ENCODE measurements around the gene RIN3. TPM values are rescaled to one million over a fixed set of nuclear protein-coding genes. Genes with fewer than 3 reads are reported as not detected.

Gene RIN3
- total RNA-seq, 1 experiment from 2014 or later = 10.9 TPM

- POLR2A ChIA-PET = interaction anchor here (0.6 kb wide), 1 partner anchor 40 kb away, joined by 3 read pairs; no protein-coding TSS in a partner anchor
Measured at GRCh38 chr14:92710001-92710341, 196.4 kb downstream of the RIN3 start.

GRCh38 chr14:92711976-92712653 lies 198.5 kb downstream of the RIN3 start:
- intact Hi-C loops (cut with micrococcal nuclease; ENCODE audit: unreplicated experiment) (no loop called here), in situ Hi-C loops (cut with HindIII; ENCODE audit: low pct_unique_long_range_greater_than_20kb, low sequenced_read_pairs) (no loop called here)
- no peak overlapping the region for H3K4me3 ChIP-seq (ENCODE audit: low read depth in 2 of 2, low read length in 2 of 2)
- ChIA-PET POLR2A (no interaction called here), CTCF (interaction anchor here (1.4 kb wide), 1 partner anchor 68 kb away, joined by 3 read pairs; no protein-coding TSS in a partner anchor)
- TF ChIP-seq POLR2AphosphoS5 (IDR thresholded peaks at IDR 0.05; ENCODE audit: low read depth, low read length) (no peak), TCF7L2 (IDR thresholded peaks at IDR 0.05; ENCODE audit: low read depth, low read length) (no peak)
- no peaks in the 10 kb centered on the region for H3K4me1 ChIP-seq (ENCODE audit: control insufficient read depth, insufficient read depth, low read length)
- H3K36me3 ChIP-seq (ENCODE audit: control insufficient read depth, insufficient read depth, low read length) = no peaks in the 10 kb centered on the region
- H3K27ac ChIP-seq (ENCODE audit: low read length) = no peak overlapping the region
- DNase-seq (ENCODE audit: low read depth, low spot score) (no peak), ATAC-seq (no peak)
- H3K27me3 ChIP-seq (ENCODE audit: control insufficient read depth, insufficient read depth, low read length) = no peaks in the 10 kb centered on the region
- no TSS peak for BruUV-seq (replicated peaks)
- H3K9me3 ChIP-seq (ENCODE audit: control insufficient read depth, insufficient read depth, low read depth, low read length) = no peaks in the 10 kb centered on the region

More at GRCh38 chr14:92710001-92710341, 196.4 kb downstream of the RIN3 start:
- Histone ChIP-seq H3K27me3 (ENCODE audit: control insufficient read depth, insufficient read depth, low read length) (no peaks in the 10 kb centered on the region), H3K4me3 (ENCODE audit: low read depth in 2 of 2, low read length in 2 of 2) (no peak overlapping the region), H3K4me1 (ENCODE audit: control insufficient read depth, insufficient read depth, low read length) (no peaks in the 10 kb centered on the region), H3K27ac (ENCODE audit: low read length) (no peak overlapping the region), H3K36me3 (ENCODE audit: control insufficient read depth, insufficient read depth, low read length) (no peaks in the 10 kb centered on the region), H3K9me3 (ENCODE audit: control insufficient read depth, insufficient read depth, low read depth, low read length) (no peaks in the 10 kb centered on the region)
- in situ Hi-C loops (cut with HindIII; ENCODE audit: low pct_unique_long_range_greater_than_20kb, low sequenced_read_pairs) (no loop called here), intact Hi-C loops (cut with micrococcal nuclease; ENCODE audit: unreplicated experiment) (no loop called here)
- TF ChIP-seq REST (IDR thresholded peaks at IDR 0.05; ENCODE audit: insufficient read depth in 1 of 2, low read depth in 2 of 2, low read length in 1 of 2) (no peak), CTCF (IDR thresholded peaks at IDR 0.05) (no peak), POLR2AphosphoS5 (IDR thresholded peaks at IDR 0.05; ENCODE audit: low read depth, low read length) (no peak), SIN3A (IDR thresholded peaks at IDR 0.05; ENCODE audit: borderline replicate concordance, insufficient read depth, low read depth, low read length) (no peak), TCF7L2 (IDR thresholded peaks at IDR 0.05; ENCODE audit: low read depth, low read length) (no peak)
- no TSS peak for BruUV-seq (replicated peaks)
- CTCF ChIA-PET = no interaction called here
- ATAC-seq = no peak
- no peak for DNase-seq (ENCODE audit: low read depth, low spot score)

GRCh38 chr14:92712654-92713051 lies 199.1 kb downstream of the RIN3 start:
- Histone ChIP-seq H3K36me3 (ENCODE audit: control insufficient read depth, insufficient read depth, low read length) (no peaks in the 10 kb centered on the region), H3K4me3 (ENCODE audit: low read depth in 2 of 2, low read length in 2 of 2) (no peak overlapping the region), H3K4me1 (ENCODE audit: control insufficient read depth, insufficient read depth, low read length) (no peaks in the 10 kb centered on the region), H3K27ac (ENCODE audit: low read length) (no peak overlapping the region), H3K9me3 (ENCODE audit: control insufficient read depth, insufficient read depth, low read depth, low read length) (no peaks in the 10 kb centered on the region), H3K27me3 (ENCODE audit: control insufficient read depth, insufficient read depth, low read length) (no peaks in the 10 kb centered on the region)
- POLR2A ChIA-PET = no interaction called here
- in situ Hi-C loops (cut with HindIII; ENCODE audit: low pct_unique_long_range_greater_than_20kb, low sequenced_read_pairs) = no loop called here
- CTCF ChIA-PET = interaction anchor here (1.4 kb wide), 1 partner anchor 68 kb away, joined by 3 read pairs; no protein-coding TSS in a partner anchor
- intact Hi-C loops (cut with micrococcal nuclease; ENCODE audit: unreplicated experiment) = no loop called here
- no peak for TF ChIP-seq TCF7L2 (IDR thresholded peaks at IDR 0.05; ENCODE audit: low read depth, low read length)
- no TSS peak for BruUV-seq (replicated peaks)
- ATAC-seq (no peak), DNase-seq (ENCODE audit: low read depth, low spot score) (no peak)

Data from Panc1 (cell line).